Heart left ventricle (tissue), 13 donors: Measurements from ENCODE around the gene IL18RAP.

Experiments
- POLR2A ChIP-seq, 2 donors: fragments of 450-650 bp; IDR thresholded peaks; one replicate each; pipeline ENCODE4 v1.6.1; 2017; ENCODE audit warnings: antibody characterized with exemption in 2 of 2, mild to moderate bottlenecking in 2 of 2, moderate library complexity in 2 of 2
- TF ChIP-seq, protein P1 (sequence below), 12 donors: fragments of 200-600 bp; sonication (generic) in 4 of 12; IDR thresholded peaks; one replicate each; pipeline versions ENCODE4 v1.5.0 to v1.8.0; 2018 to 2022; ENCODE audit warnings: antibody characterized with exemption in 12 of 12, mild to moderate bottlenecking in 5 of 12
- donor health status: ischemic (EF 13 %, LVEDD 7.1; RV severe dilation, severe dysfunction).
- donor health status: DM: no; HTN: yes; CAD: no.
- donor health status: DM: no; HTN: no; CAD: no.
- donor health status: ischemic (EF 25% LVEDD 6.9; RV normal size, moderate dysfunction).
- donor health status: ischemic (EF 25% LVEDD 5.7; RV mildly dilated, moderate dysfunction).
- donor health status: ischemic (EF 35%, LVEDD 5.7; RV mildly dilated, moderate dysfunction).
- donor health status: nonischemic (EF 11% LVEDD 7.7; RV severe dilation, severe dysfunction).
- donor health status: DM: yes; HTN: yes; CAD: no.
- donor health status: PGD.
- donor health status: ischemic (EF 29% LVEDD 5.4; RV normal size, mild dysfunction).
- donor health status: nonischemic (EF 23%, LVEDD 6.1; RV moderate dilation, normal function).

DNA sequence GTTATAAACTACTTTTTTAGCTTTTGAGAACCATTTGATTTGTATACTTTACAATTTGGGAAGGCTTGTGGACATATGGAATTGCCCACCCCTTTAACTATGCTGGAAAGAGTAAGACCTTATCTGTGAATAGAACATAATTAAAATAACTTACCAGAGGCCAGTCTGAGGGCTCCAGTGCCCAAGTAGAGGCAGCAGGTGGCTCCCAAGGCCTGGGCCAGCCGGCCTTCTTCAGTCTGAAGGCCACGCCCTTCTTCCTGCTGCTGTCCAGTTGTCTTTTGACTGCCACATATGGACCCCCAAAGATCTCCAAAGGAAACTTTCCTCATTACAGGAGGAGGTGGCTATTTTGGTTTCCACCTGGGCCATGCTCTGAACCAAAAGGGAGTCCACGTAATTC, 12.0 kb upstream of the IL18RAP start:
- TF ChIP-seq, protein P1, sequence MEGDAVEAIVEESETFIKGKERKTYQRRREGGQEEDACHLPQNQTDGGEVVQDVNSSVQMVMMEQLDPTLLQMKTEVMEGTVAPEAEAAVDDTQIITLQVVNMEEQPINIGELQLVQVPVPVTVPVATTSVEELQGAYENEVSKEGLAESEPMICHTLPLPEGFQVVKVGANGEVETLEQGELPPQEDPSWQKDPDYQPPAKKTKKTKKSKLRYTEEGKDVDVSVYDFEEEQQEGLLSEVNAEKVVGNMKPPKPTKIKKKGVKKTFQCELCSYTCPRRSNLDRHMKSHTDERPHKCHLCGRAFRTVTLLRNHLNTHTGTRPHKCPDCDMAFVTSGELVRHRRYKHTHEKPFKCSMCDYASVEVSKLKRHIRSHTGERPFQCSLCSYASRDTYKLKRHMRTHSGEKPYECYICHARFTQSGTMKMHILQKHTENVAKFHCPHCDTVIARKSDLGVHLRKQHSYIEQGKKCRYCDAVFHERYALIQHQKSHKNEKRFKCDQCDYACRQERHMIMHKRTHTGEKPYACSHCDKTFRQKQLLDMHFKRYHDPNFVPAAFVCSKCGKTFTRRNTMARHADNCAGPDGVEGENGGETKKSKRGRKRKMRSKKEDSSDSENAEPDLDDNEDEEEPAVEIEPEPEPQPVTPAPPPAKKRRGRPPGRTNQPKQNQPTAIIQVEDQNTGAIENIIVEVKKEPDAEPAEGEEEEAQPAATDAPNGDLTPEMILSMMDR (IDR thresholded peaks at IDR 0.05), result no peak
- no peak for TF ChIP-seq POLR2A (IDR thresholded peaks at IDR 0.05)
